NCI-H2227 (cell line): ENCODE results near the gene DNASE2.
"Not testable (repeated sequence)": the region's sequence is repeated elsewhere in the genome, so short reads cannot be mapped to it uniquely, and the experiment has no call there.

Experiments
- DNase-seq: peaks from one replicate; lab custom pipeline; 2025; ENCODE audit not compliant: unreplicated experiment; lab: John Stamatoyannopoulos, UW

Gene DNASE2, protein sequence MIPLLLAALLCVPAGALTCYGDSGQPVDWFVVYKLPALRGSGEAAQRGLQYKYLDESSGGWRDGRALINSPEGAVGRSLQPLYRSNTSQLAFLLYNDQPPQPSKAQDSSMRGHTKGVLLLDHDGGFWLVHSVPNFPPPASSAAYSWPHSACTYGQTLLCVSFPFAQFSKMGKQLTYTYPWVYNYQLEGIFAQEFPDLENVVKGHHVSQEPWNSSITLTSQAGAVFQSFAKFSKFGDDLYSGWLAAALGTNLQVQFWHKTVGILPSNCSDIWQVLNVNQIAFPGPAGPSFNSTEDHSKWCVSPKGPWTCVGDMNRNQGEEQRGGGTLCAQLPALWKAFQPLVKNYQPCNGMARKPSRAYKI

DNA sequence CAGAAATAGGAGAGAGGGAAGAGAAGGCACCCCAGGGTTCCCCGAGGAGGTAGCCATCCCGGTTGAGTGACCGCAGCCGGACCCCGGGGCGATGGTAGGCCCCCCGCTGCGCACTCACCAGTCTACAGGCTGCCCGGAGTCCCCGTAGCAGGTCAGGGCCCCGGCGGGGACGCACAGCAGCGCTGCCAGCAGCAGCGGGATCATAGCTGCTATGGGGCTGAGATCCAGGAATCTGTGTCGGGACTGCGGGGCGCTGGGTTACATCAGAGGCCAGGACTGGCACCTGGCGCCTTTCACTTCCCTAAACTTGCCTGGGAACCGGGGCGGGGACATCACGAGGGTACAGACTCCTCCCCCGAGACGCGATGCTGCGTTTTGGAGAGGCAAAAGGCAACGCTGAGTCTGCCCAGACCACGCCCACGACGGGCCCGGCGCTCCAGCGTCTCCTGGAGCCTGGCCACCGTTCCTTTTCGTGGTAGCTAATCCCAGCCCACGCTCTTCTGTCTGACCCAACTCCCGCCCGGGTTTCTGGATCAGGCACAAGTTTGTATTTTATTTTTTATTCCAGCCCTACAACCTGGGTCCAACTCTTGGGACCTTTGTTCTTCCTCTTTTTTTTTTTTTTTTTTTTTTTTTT, at the start of gene DNASE2:
Gene DNASE2, minus strand, starts transcription at position 278 of the 637 bp plus-strand sequence. Its CDS starts 74 bp downstream, at position 204.
- DNase-seq, result peak; percentile 90

GRCh38 chr19:12930002-12930645, 48.9 kb upstream of the DNASE2 start:
- no peak for DNase-seq

DNA sequence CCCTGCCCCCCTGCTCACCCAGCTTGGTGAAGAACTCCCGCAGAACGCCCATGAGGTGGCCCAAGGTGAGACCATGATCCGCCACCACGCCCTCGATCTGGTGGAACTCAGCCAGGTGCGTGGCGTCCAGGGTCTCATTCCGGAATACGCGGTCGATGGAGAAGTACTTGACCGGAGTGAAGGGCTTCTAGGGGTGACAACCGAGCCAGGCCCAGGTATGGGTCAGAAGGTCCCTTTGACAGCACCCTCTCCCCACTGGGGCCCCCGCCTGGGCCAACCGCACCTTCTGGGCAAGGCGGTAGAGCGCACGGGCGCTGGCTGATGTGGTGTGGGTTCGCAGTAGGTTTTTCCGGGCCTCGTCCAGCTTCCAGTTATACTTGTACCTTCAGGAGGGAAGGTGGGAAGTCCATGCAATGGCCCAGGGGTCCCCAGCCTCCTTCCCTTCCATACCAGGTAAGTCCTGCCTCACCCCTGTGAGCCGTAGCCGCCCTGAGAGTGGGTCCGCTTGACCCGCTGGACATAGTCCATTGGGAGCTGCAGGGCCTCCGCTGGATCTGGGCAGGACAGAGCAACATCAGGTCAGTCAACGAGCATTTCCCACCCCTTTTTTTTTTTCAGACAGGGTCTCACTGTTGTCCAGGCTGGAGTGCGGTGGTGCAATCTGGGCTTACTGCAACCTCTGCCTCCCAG, 43.5 kb upstream of the DNASE2 start:
- DNase-seq, result no peak

DNA sequence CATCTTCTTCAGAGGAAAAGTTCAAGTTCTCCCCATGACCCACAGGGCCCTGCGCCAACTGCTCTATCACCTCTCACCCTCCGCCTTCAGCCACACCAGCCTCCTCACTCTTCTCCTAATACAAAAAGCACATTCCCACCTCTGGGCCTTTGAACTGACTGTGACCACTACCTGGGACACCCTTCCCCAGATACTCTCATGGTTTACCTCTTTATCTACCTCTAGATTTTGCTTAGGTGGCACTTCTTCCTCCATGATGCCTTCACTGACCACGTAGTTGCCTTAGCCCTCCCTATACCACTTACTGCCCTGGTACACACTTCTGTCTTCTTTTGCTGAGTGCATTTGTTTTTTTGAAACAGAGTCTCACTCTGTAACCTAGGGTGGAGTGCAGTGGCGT, 41.7 kb upstream of the DNASE2 start:
- no peak for DNase-seq

DNA sequence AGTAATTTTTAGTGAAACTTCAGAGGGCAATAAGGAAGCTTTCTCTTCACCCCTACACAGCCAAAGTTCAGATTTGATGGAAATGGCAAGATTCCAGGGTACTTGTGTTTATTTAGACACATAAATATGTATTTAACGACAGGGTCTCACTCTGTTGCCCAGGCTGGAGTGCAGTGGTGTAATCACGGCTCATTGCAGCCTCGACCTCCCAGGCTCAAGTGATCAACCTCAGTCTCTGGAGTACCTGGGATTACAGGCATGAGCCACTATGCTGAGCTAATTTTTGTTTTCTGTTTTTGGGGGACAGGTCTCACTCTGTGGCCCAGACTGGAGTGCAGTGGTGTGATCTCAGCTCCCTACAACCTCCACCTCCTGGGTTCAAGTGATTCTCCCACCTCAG, 39.8 kb upstream of the DNASE2 start:
- DNase-seq, result no peak

DNA sequence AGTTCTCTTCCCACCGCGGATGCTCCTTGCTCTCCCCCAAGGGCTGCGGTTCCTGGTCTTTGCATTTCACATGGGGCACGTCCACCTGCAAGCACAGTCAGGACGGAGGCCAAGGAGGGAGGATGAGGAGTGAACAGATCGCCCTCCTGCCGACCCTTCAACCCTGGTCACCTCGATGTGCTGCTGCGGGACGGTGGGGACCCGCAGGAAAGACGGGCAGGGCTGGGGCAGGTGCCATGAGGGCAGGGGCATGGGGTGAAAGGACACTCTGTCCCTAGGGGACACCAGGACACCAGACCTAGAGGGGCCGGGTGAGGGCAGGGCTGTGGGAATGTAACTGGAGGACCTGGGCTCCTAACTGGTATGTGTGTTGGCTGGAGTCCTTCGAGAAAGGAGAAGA, 37.0 kb upstream of the DNASE2 start:
- DNase-seq, result no peak

GRCh38 chr19:12915860-12916259, 34.6 kb upstream of the DNASE2 start:
- not testable (repeated sequence) for DNase-seq

GRCh38 chr19:12913851-12914690, 32.8 kb upstream of the DNASE2 start:
- no peak for DNase-seq

- DNase-seq, result peak; percentile 83
Measured at GRCh38 chr19:12913011-12913561, 31.8 kb upstream of the DNASE2 start.

GRCh38 chr19:12912571-12912970, 31.3 kb upstream of the DNASE2 start:
- DNase-seq, result peak; percentile 39

GRCh38 chr19:12907166-12907565, 25.9 kb upstream of the DNASE2 start:
- DNase-seq, result no peak

DNA sequence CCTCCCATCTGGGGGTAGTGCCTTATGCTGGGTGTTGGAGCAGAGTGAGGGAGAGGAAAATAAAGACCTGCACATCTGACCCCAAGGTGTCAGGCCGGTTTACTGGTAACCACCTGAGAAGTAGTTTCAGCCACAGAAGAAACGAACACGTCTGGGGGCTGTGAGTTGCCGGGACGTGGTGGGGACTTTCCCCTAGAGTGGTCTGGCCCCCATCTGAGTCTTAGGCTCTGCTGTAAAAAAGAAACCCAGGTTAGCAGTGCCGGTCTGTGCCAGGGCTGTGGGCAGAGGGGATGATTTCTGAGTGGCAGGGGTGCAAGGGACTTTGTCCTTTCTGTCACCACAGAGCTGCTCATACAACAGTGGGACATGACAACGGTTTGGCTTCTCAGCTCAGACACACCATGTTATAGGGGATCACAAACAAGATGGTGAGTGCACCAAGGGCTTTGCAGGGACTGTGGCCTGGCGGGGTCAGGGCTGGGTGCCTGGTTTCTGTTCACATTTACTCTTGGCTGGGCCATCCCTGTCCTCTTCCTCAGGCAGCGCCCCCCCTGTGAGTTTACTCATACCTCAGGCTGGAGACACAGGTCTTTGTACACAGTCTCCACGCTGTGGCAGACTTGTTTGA, 18.8 kb upstream of the DNASE2 start:
- no peak for DNase-seq

GRCh38 chr19:12896460-12896859, 15.2 kb upstream of the DNASE2 start:
- no peak for DNase-seq

GRCh38 chr19:12893582-12893981, 12.3 kb upstream of the DNASE2 start:
- DNase-seq, result no peak

DNA sequence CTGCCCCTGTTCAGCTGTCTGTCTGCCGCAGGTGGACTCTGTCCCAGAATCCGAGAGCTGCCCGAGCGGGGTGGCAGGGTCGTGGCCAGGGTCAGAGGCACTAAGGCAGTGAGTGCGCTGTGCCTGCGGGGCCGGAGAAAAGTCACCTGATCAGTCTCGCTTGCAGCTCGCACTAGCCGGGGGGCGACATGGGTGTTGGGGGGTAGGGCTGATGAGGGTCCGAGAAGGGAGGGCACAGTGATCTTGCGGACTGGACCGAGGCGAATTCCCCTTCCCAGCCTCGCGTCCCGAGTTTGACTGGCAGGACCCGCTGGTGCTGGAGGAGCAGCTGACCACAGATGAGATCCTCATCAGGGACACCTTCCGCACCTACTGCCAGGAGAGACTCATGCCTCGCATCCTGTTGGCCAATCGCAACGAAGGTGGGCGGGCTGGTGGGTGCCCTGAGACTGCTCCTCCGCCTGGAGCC, 10.3 kb upstream of the DNASE2 start:
- DNase-seq, result no peak

GRCh38 chr19:12890787-12891552, 9.7 kb upstream of the DNASE2 start, which contains the start of gene GCDH:
GCDH (plus strand) TSS chr19:12891160; CDS start chr19:12891305, 145 bp downstream.
- peak; percentile 97 for DNase-seq

DNA sequence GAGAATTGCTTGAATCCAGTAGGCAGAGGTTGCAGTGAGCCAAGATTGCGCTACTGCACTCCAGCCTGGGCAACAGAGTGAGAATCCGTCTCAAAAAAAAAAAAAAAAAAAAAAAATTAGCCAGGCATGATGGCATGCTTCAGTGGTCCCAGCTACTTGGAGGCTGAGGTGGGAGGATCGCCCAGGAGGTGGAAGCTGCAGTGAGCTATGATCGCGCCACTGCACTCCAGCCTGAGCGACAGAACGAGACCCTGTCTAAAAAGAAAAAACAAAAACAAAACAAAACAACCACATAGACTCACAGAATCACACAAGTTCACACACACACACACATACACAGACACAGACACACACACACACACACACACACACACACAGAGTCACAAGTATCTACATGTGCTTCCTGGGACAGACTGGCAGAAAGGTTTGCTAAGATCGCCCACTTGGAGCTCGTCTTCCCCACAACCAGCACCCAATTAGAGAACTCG, 9.1 kb upstream of the DNASE2 start:
- DNase-seq, result not testable (repeated sequence)

DNA sequence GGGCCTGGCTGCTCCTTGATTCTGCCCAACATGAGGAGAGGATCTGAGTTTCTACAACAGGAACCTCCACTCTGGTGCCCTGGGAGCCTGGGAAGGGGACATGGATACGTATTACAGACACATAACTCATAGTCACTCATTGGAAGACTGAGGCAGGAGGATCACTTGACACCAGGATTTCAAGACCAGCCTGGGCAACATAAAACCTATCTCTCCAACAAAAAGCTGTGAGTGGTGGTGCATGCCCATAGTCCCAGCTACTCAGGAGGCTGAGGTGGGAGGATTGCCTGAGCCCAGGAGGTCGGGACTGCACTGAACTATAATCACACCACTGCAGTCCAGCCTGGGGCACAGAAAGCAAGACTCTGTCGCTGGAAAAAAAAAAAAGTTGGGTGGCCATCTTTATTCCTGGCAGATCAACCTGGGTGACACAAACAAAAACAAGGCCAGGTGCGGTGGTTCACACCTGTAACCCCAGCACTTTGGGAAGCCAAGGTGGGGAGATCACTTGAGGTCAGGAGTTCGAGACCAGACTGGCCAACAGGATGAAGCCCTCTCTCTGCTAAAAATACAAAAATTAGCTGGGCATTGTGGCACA, 6.9 kb upstream of the DNASE2 start:
- no peak for DNase-seq
